H1 (cell line): ENCODE data around the gene AKR7A3. TPM values are rescaled to one million over a fixed set of nuclear protein-coding genes. Genes with fewer than 3 reads are reported as not detected.

Experiments
- CTCF ChIA-PET: fragments of 300-600 bp; sonication (Branson Sonifier 250); formaldehyde crosslinking; loops from one replicate; lab custom pipeline; 2021; ENCODE audit not compliant: partially characterized antibody; lab: Charles Lee
- POLR2A ChIA-PET: fragments of 300-600 bp; sonication (Branson Sonifier 250); formaldehyde crosslinking; loops from one replicate; lab custom pipeline; 2021; ENCODE audit warnings: inconsistent platforms; ENCODE audit not compliant: partially characterized antibody; lab: Charles Lee
- DNase-seq, 2 experiments: peaks; one replicate each; pipeline versions ENCODE4 v3.0.0 to v3.0.0-alpha.2; 2010 to 2022; ENCODE audit warnings: low spot score in 2 of 2, low read depth in 1 of 2, mixed read lengths in 1 of 2
- FAIRE-seq: peaks from 2 replicates; lab custom pipeline; 2011; peaks lifted over from hg19 to GRCh38; lab: Jason Lieb, UNC
- H2AFZ ChIP-seq: 2 replicates; pipeline ENCODE4 v1.8.1; 2012; ENCODE audit warnings: low read length, inconsistent platforms
- H2AK5ac ChIP-seq: 2 replicates; pipeline ENCODE4 v1.6.1; 2013; ENCODE audit warnings: low read depth, low read length
- H2BK120ac ChIP-seq: replicated peaks from 2 replicates; pipeline ENCODE3; 2013; ENCODE audit warnings: low read depth, low read length, inconsistent platforms
- H2BK12ac ChIP-seq: 2 replicates; pipeline ENCODE4 v1.6.1; 2013; ENCODE audit warnings: low read depth, low read length
- H2BK15ac ChIP-seq: 2 replicates; pipeline ENCODE4 v1.6.1; 2013; ENCODE audit warnings: low read length
- H2BK20ac ChIP-seq: 2 replicates; pipeline ENCODE4 v1.6.1; 2013; ENCODE audit warnings: low read length
- H2BK5ac ChIP-seq: 2 replicates; pipeline ENCODE4 v1.6.1; 2013; ENCODE audit warnings: low read depth, low read length
- H3K14ac ChIP-seq: 2 replicates; pipeline ENCODE4 v1.6.1; 2013; ENCODE audit warnings: inconsistent platforms; ENCODE audit not compliant: insufficient read length
- H3K18ac ChIP-seq: 2 replicates; pipeline ENCODE4 v1.6.1; 2013; ENCODE audit warnings: low read length; ENCODE audit errors: extremely low read depth
- H3K23ac ChIP-seq: 2 replicates; pipeline ENCODE4 v1.6.1; 2013; ENCODE audit warnings: inconsistent platforms; ENCODE audit not compliant: insufficient read length
- H3K23me2 ChIP-seq: 2 replicates; pipeline ENCODE4 v1.6.1; 2013; ENCODE audit warnings: low read depth, low read length
- H3K27ac ChIP-seq: 2 replicates; pipeline ENCODE4 v1.6.1; 2011; ENCODE audit warnings: low read depth, low read length, inconsistent platforms
- H3K27me3 ChIP-seq, 4 experiments: replicated peaks in 1 of 4; 1 replicate in 1 of 4; 2 replicates in 3 of 4; pipeline versions ENCODE4 v1.6.1 to v1.8.1; 2011 to 2013; ENCODE audit warnings: low read length in 3 of 4, mild to moderate bottlenecking in 3 of 4, inconsistent platforms in 2 of 4, mixed read lengths in 2 of 4, moderate library complexity in 1 of 4; ENCODE audit not compliant: control insufficient read depth in 3 of 4, insufficient read depth in 3 of 4; ENCODE audit errors: extremely low read depth in 1 of 4
- H3K36me3 ChIP-seq, 4 experiments: 2 replicates each; pipeline versions ENCODE4 v1.6.1 to v1.8.1; 2011 to 2013; ENCODE audit warnings: mild to moderate bottlenecking in 4 of 4, low read length in 3 of 4, moderate library complexity in 2 of 4, control low read depth in 1 of 4, inconsistent platforms in 1 of 4; ENCODE audit not compliant: insufficient read depth in 4 of 4, control insufficient read depth in 2 of 4
- H3K4ac ChIP-seq: replicated peaks from 2 replicates; pipeline ENCODE3; 2013; ENCODE audit warnings: low read length, low read depth, mixed read lengths, inconsistent platforms; ENCODE audit not compliant: insufficient read length
- H3K4me1 ChIP-seq, 4 experiments: replicated peaks in 1 of 4; 1 replicate in 1 of 4; 2 replicates in 3 of 4; pipeline versions ENCODE4 v1.6.1 to v1.8.1; 2011 to 2013; ENCODE audit warnings: low read length in 3 of 4, inconsistent platforms in 2 of 4, mixed read lengths in 1 of 4; ENCODE audit not compliant: insufficient read depth in 4 of 4, control insufficient read depth in 3 of 4
- H3K4me2 ChIP-seq, 2 experiments: 2 replicates each; pipeline versions ENCODE4 v1.6.1 to v1.8.1; 2011 to 2013; ENCODE audit warnings: low read depth in 2 of 2, low read length in 2 of 2, control low read depth in 1 of 2, inconsistent platforms in 1 of 2, mild to moderate bottlenecking in 1 of 2; ENCODE audit not compliant: insufficient read depth in 1 of 2
- H3K4me3 ChIP-seq, 4 experiments: fragments of 200-600, 300-600 bp in 1 of 4; sonication (generic), shearing (Covaris generic), sonication (Bioruptor Twin) in 1 of 4; 2 replicates each; pipeline versions ENCODE4 v1.5.1 to v1.8.1; 2011 to 2016; ENCODE audit warnings: low read length in 4 of 4, low read depth in 3 of 4, control low read depth in 2 of 4, inconsistent platforms in 2 of 4, mild to moderate bottlenecking in 2 of 4, mixed read lengths in 1 of 4, moderate library complexity in 1 of 4; ENCODE audit not compliant: insufficient read depth in 2 of 4; ENCODE audit errors: extremely low read depth in 1 of 4
- H3K56ac ChIP-seq: replicated peaks from 2 replicates; pipeline ENCODE3; 2013; ENCODE audit warnings: low read depth, mild to moderate bottlenecking, mixed read lengths, low read length, inconsistent platforms; ENCODE audit not compliant: insufficient read length
- H3K79me1 ChIP-seq: 2 replicates; pipeline ENCODE4 v1.6.1; 2013; ENCODE audit warnings: low read depth, low read length, control low read depth
- H3K79me2 ChIP-seq, 2 experiments: 2 replicates each; pipeline versions ENCODE4 v1.6.1 to v1.8.1; 2012 to 2013; ENCODE audit warnings: low read length in 2 of 2, mild to moderate bottlenecking in 2 of 2, inconsistent platforms in 1 of 2; ENCODE audit not compliant: insufficient read depth in 2 of 2, control insufficient read depth in 1 of 2
- H3K9ac ChIP-seq, 4 experiments: replicated peaks in 1 of 4; 1 replicate in 1 of 4; 2 replicates in 3 of 4; pipeline versions ENCODE4 v1.6.1 to v1.8.1; 2011 to 2013; ENCODE audit warnings: low read depth in 3 of 4, low read length in 3 of 4, control low read depth in 2 of 4, mild to moderate bottlenecking in 2 of 4, moderate library complexity in 2 of 4, inconsistent platforms in 1 of 4; ENCODE audit errors: extremely low read depth in 1 of 4
- H3K9me3 ChIP-seq, 2 experiments: 2 replicates each; pipeline versions ENCODE4 v1.6.1 to v1.8.1; 2012 to 2013; ENCODE audit warnings: mild to moderate bottlenecking in 2 of 2, moderate library complexity in 2 of 2, control low read depth in 1 of 2, inconsistent platforms in 1 of 2, low read depth in 1 of 2, low read length in 1 of 2, mixed read lengths in 1 of 2; ENCODE audit not compliant: insufficient read depth in 2 of 2
- H4K20me1 ChIP-seq, 2 experiments: replicated peaks in 1 of 2; 2 replicates each; pipeline versions ENCODE3 to v1.8.1; 2011 to 2013; ENCODE audit warnings: inconsistent platforms in 2 of 2, low read length in 2 of 2, mild to moderate bottlenecking in 1 of 2; ENCODE audit not compliant: insufficient read depth in 2 of 2, control insufficient read depth in 1 of 2
- H4K5ac ChIP-seq: 2 replicates; pipeline ENCODE4 v1.6.1; 2013; ENCODE audit warnings: low read length, low read depth, mixed read lengths, inconsistent platforms; ENCODE audit not compliant: insufficient read length
- H4K8ac ChIP-seq: 2 replicates; pipeline ENCODE4 v1.8.0; 2013; ENCODE audit warnings: mild to moderate bottlenecking, moderate library complexity, low read length, inconsistent platforms; ENCODE audit not compliant: insufficient read depth; ENCODE audit errors: extremely low read depth
- H4K91ac ChIP-seq: replicated peaks from 2 replicates; pipeline ENCODE3; 2013; ENCODE audit warnings: low read length, mixed read lengths, inconsistent platforms; ENCODE audit not compliant: insufficient read length
- ATF2 ChIP-seq: IDR thresholded peaks from 2 replicates; pipeline ENCODE4 v1.6.1; 2012; ENCODE audit warnings: low read length, inconsistent platforms
- BCL11A ChIP-seq, 2 experiments: IDR thresholded peaks; one replicate each; pipeline ENCODE4 v1.6.1; 2011; ENCODE audit warnings: low read depth in 2 of 2, low read length in 2 of 2, mild to moderate bottlenecking in 2 of 2
- CHD2 ChIP-seq: IDR thresholded peaks from 2 replicates; pipeline ENCODE4 v1.6.1; 2012; ENCODE audit warnings: low read length, improper control_type of control experiment
- GTF2F1 ChIP-seq: IDR thresholded peaks from 2 replicates; pipeline ENCODE4 v1.6.1; 2012; ENCODE audit warnings: low read depth, low read length, improper control_type of control experiment, borderline replicate concordance
- KDM1A ChIP-seq: fragments of 200-600, 300-600 bp; sonication (generic); IDR thresholded peaks from 2 replicates; pipeline ENCODE4 v1.7.1; 2016; ENCODE audit warnings: mild to moderate bottlenecking, low read length, borderline replicate concordance
- KDM4A ChIP-seq: IDR thresholded peaks from one replicate; pipeline ENCODE4 v1.7.1; 2012; ENCODE audit warnings: low read depth, mild to moderate bottlenecking, moderate library complexity, low read length, inconsistent platforms; ENCODE audit not compliant: severe bottlenecking
- PHF8 ChIP-seq: fragments of 200-600 bp; sonication (generic); conservative IDR thresholded peaks from 2 replicates; pipeline ENCODE4 v1.7.1; 2012; ENCODE audit warnings: low read depth, mild to moderate bottlenecking, inconsistent platforms, low read length, moderate library complexity
- SP1 ChIP-seq: IDR thresholded peaks from 2 replicates; pipeline ENCODE4 v1.6.1; 2011; ENCODE audit warnings: low read depth, low read length
- SP2 ChIP-seq: IDR thresholded peaks from 2 replicates; pipeline ENCODE4 v1.6.1; 2012; ENCODE audit warnings: mild to moderate bottlenecking, low read length, inconsistent platforms
- WGBS, 2 experiments: shearing (Covaris generic) in 1 of 2; methylation state at CpG; one replicate each; pipeline versions ENCODE4 v1.1.6 to v1.1.7; 2013 to 2015; ENCODE audit warnings: low lambda C conversion rate in 2 of 2, mixed read lengths in 2 of 2, inconsistent platforms in 1 of 2, low coverage in 1 of 2, missing lambda C conversion rate in 1 of 2; ENCODE audit not compliant: insufficient replicate concordance in 2 of 2, insufficient coverage in 1 of 2, insufficient read length in 1 of 2; ENCODE audit errors: extremely low coverage in 1 of 2, missing lambda C conversion rate in 1 of 2; 5-methylcytosine and 5-hydroxymethylcytosine counted together
- polyA plus RNA-seq, 7 experiments: library from polyadenylated mRNA; depleted of rRNA in 3 of 7; stranded (reverse) in 5 of 7; unstranded in 2 of 7; fragments of >200 nt in 5 of 7; fragments of 200-250 nt in 2 of 7; gene quantifications; 1 replicate in 5 of 7; 2 replicates in 1 of 7; 4 replicates in 1 of 7; pipeline versions ENCODE4 v1.2.1 to v1.2.3, GENCODE V29; 2011 to 2013; ENCODE audit warnings: missing spikeins in 2 of 7, mixed read lengths in 2 of 7
- total RNA-seq: library from RNA; stranded (reverse); fragmentation: NEBNext Ultra II Directional; extraction: Animal tissue kit (Norgen Biotek cat#: 25700); gene quantifications from 2 replicates; pipeline ENCODE4 v1.2.1, GENCODE V29; 2021

Gene AKR7A3
- total and polyA plus RNA-seq, 2 of the 8 experiments (the other 6 are each of a cell fraction or from before 2014, with no cell fraction given): 0.62 to 0.65 TPM

GRCh38 chr1:19283891-19284290 lies 4.7 kb downstream of the AKR7A3 start:
- CTCF ChIA-PET: interaction anchor here (0.6 to 1.8 kb wide), 4 partner anchors 14 to 377 kb away, joined by 3 to 4 read pairs (median 4); no protein-coding TSS in a partner anchor
- POLR2A ChIA-PET: interaction anchor here (0.7 to 1.1 kb wide), 2 partner anchors 19 to 33 kb away, joined by 4 to 6 read pairs; partner anchors contain the start of gene EMC1
- no peaks in the 10 kb centered on the region for H3K4me1 ChIP-seq
- TF ChIP-seq CHD2 (no peak), BCL11A (IDR thresholded peaks at IDR 0.05; ENCODE audit: low read depth in 2 of 2, low read length in 2 of 2) (no peak), KDM1A (no peak), SP1 (no peak), ATF2 (no peak), SP2 (no peak), PHF8 (no peak), GTF2F1 (no peak), KDM4A (no peak)

More at GRCh38 chr1:19283891-19284290, 4.7 kb downstream of the AKR7A3 start:
- H3K14ac ChIP-seq: no peak overlapping the region
- peaks cover 2% of the 10 kb centered on the region for H3K23me2 ChIP-seq
- no peak overlapping the region for H2AFZ ChIP-seq
- H2BK20ac ChIP-seq: no peak overlapping the region
- H2BK15ac ChIP-seq: no peak overlapping the region
- FAIRE-seq (no peak), DNase-seq (no peak)
- H3K4me2 ChIP-seq: no peak overlapping the region
- H4K5ac ChIP-seq: no peak overlapping the region
- WGBS, 2 experiments: 92% methylated on average over 9 of the region's 9 CpGs; no CpG with 5 or more reads in 1 of the 2 experiments
- no peak overlapping the region for H3K4ac ChIP-seq
- H3K18ac ChIP-seq: no peak overlapping the region
- no peak overlapping the region for H3K56ac ChIP-seq
- H3K23ac ChIP-seq: no peak overlapping the region
- H4K91ac ChIP-seq: no peak overlapping the region
- no peak overlapping the region for H3K27ac ChIP-seq
- no peak overlapping the region for H2BK12ac ChIP-seq
- no peak overlapping the region; the same call in 1 of the 2 replicates for H4K8ac ChIP-seq
- no peak overlapping the region for H3K9ac ChIP-seq
- H4K20me1 ChIP-seq: no peaks in the 10 kb centered on the region
- no peaks in the 10 kb centered on the region for H3K79me2 ChIP-seq
- H2BK5ac ChIP-seq: no peak overlapping the region
- H3K27me3 ChIP-seq: peaks cover 8 to 14% (median 12%) of the 10 kb centered on the region in 4 experiments; a peak in 6 of 7 replicates
- H3K4me3 ChIP-seq: no peak overlapping the region
- H2BK120ac ChIP-seq: no peak overlapping the region
- H3K36me3 ChIP-seq: no peaks in the 10 kb centered on the region
- H3K9me3 ChIP-seq: no peaks in the 10 kb centered on the region
- H2AK5ac ChIP-seq: no peak overlapping the region
- no peaks in the 10 kb centered on the region for H3K79me1 ChIP-seq
